22Rv1 (cell line): ENCODE data around the gene MAN1B1.

Experiments used
- ZFX ChIP-seq: fragments of 450-650 bp; IDR thresholded peaks from 2 replicates; pipeline ENCODE4 v1.6.1; 2017; ENCODE audit warnings: antibody characterized with exemption, borderline replicate concordance
- TF ChIP-seq, protein P1 (sequence below): fragments of 450-650 bp; IDR thresholded peaks from 2 replicates; pipeline ENCODE4 v1.5.1; 2017; ENCODE audit warnings: mild to moderate bottlenecking

DNA sequence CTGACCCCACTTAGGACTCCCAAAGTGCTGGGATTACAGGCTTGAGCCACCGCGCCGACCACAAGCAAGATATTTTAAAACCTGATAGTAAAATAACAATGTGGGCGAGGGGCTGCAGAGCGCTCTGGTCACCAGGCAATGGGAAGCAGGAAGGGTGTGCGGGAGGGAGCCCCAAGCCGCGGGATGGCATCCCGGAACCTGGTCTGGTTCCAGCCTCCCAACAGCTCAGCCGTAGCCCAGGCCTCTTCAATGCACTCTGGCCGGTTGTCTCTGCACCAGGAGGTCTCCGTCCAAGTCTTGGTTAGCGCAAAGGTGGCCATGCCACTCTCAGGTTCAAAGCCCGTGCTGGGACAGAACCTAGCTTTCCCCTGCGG is 10.2 kb upstream of the MAN1B1 start:
- TF ChIP-seq, protein P1, sequence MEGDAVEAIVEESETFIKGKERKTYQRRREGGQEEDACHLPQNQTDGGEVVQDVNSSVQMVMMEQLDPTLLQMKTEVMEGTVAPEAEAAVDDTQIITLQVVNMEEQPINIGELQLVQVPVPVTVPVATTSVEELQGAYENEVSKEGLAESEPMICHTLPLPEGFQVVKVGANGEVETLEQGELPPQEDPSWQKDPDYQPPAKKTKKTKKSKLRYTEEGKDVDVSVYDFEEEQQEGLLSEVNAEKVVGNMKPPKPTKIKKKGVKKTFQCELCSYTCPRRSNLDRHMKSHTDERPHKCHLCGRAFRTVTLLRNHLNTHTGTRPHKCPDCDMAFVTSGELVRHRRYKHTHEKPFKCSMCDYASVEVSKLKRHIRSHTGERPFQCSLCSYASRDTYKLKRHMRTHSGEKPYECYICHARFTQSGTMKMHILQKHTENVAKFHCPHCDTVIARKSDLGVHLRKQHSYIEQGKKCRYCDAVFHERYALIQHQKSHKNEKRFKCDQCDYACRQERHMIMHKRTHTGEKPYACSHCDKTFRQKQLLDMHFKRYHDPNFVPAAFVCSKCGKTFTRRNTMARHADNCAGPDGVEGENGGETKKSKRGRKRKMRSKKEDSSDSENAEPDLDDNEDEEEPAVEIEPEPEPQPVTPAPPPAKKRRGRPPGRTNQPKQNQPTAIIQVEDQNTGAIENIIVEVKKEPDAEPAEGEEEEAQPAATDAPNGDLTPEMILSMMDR = no peak
- TF ChIP-seq ZFX = no peak
